NCI-H446 (cell line): Measurements from ENCODE around the gene OLFML2B.

Source experiments
- DNase-seq, 2 experiments: peaks; one replicate each; lab custom pipeline; 2025; lab: John Stamatoyannopoulos, UW

Gene OLFML2B

DNA sequence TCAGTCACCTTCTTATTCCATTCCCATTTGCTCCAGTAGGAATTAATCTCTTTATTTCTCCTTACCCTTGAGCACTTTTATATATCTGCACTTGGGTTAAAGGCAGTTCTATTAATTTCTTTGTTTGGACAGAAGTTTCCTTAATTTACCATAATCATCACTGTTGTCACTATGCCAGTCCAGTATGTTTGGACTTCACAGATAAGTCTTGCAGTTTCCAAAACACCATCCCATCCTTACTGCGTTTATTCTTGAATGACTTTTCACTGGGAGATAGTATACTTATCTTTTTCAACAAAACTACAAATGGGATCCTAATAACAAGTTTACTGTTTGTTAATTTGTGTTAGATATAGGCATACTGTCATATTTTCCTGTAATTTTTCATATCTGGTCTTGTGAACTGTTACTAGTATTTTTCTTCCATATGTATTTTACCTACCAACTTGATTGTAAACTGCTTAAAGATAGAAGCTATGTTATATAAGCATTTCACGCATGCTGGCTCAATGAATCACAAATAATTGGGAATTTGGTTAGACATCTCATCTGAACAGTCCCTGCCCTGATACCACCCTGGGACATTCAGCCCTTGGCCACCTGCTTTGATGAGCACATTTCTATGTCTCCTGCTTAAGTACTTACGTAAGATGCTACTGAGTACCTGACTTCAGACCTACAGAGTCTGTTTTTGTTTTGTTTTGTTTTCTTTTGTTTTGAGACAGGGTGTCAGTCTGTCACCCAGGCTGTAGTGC lies 78.2 kb downstream of the OLFML2B start:
- no peak for DNase-seq

DNA sequence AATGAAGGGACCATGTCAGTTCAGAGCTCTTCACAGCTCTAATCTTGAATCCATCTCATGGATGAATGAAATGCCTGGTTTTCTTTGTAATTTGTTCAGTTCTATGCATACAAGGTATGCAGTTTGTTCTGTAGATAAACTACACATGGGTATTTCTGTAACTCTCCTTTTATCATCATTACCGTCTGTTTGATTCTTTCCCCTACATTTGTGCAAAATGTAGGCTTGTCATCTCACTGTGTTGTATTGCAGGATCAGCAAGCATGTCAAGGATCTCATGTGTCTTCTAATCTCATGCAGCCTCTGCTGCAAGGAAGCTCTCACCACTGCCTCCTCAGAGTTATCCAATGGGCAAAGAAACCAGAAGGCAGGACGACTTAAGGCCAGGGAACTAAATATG lies 79.3 kb downstream of the OLFML2B start:
- DNase-seq: no peak

GRCh38 chr1:161943737-161944136 lies 79.9 kb downstream of the OLFML2B start:
- no peak for DNase-seq

- no peak for DNase-seq
Measured at GRCh38 chr1:161941726-161942436, 81.8 kb downstream of the OLFML2B start.

DNA sequence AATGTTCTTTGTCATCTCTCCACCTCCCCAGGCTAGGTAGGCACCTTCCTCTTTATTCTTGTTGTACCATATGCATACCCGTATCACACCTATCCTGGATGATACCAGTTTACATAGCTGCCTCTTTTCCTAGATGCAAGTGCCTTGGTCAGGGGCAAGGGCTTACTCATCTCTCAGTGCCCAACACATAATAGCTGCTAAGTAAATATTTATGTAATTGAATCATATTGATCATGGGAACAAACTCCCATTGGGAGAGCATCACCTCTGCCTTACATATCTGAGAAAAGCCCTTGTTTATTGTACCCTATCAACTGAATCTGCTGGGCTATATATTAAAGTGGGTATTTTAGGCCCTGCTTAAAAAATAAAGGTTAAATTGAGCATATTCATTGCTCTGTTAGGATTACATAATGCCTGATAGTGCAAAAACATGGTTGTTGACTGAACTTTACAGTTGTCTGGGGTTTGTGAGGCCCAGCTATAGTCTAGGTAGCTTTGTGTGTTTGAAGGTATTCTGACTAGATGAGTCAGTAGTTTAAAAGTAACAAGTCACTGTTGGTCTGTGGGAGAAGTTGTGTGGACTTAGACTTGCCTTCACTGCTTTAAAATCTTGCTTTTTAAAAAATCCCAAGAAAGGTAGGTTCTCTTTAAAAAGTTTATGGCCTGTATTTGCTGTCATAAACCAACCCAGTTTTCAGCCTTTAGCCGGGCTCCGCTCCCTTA lies 82.6 kb downstream of the OLFML2B start:
- DNase-seq: no peak

DNA sequence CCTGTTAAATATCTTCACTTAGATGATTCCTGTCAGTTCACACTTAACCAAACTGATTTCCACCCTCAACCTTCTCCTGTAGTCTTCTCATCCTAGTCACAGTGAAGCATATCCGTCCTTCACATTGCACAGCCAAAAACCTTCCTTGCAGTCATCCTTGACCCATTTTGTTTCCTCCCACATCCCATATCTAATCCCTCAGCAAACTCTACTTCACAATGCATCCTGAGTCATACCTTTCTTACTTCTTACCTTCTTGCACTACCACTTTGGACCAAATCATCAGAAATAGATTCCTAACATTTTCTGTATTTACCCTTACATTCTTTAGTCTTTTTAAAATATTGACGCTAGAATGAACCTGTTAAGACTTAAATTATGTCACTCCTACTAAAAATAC lies 86.9 kb downstream of the OLFML2B start:
- no peak for DNase-seq

- DNase-seq: no peak
Measured at GRCh38 chr1:161935264-161935663, 88.4 kb downstream of the OLFML2B start.

GRCh38 chr1:161933592-161934588 lies 89.8 kb downstream of the OLFML2B start:
- no peak for DNase-seq
